IPS-20b (cell line): ENCODE measurements around the gene RSL24D1.

Experiments used
- H3K27ac ChIP-seq: one replicate; pipeline ENCODE4 v1.5.1; 2013; ENCODE audit warnings: low read length
- H3K27me3 ChIP-seq: 2 replicates; pipeline ENCODE4 v1.6.1; 2013; ENCODE audit warnings: mild to moderate bottlenecking, low read length, inconsistent platforms; ENCODE audit not compliant: insufficient read depth
- H3K36me3 ChIP-seq: 2 replicates; pipeline ENCODE4 v1.6.1; 2013; ENCODE audit warnings: low read depth, mild to moderate bottlenecking, inconsistent platforms, low read length, moderate library complexity; ENCODE audit not compliant: insufficient read depth
- H3K4me1 ChIP-seq: 2 replicates; pipeline ENCODE4 v1.6.1; 2013; ENCODE audit warnings: mild to moderate bottlenecking, control low read depth, inconsistent platforms, low read length, moderate library complexity; ENCODE audit not compliant: insufficient read depth
- H3K4me3 ChIP-seq: 2 replicates; pipeline ENCODE4 v1.5.1; 2013; ENCODE audit warnings: mild to moderate bottlenecking, low read length, inconsistent platforms
- H3K9ac ChIP-seq: 2 replicates; pipeline ENCODE4 v1.6.1; 2013; ENCODE audit warnings: low read depth, mild to moderate bottlenecking, inconsistent platforms, low read length, moderate library complexity
- H3K9me3 ChIP-seq: 2 replicates; pipeline ENCODE4 v1.6.1; 2013; ENCODE audit warnings: mild to moderate bottlenecking, low read depth, low read length, inconsistent platforms; ENCODE audit not compliant: insufficient read depth

The RSL24D1 gene

DNA sequence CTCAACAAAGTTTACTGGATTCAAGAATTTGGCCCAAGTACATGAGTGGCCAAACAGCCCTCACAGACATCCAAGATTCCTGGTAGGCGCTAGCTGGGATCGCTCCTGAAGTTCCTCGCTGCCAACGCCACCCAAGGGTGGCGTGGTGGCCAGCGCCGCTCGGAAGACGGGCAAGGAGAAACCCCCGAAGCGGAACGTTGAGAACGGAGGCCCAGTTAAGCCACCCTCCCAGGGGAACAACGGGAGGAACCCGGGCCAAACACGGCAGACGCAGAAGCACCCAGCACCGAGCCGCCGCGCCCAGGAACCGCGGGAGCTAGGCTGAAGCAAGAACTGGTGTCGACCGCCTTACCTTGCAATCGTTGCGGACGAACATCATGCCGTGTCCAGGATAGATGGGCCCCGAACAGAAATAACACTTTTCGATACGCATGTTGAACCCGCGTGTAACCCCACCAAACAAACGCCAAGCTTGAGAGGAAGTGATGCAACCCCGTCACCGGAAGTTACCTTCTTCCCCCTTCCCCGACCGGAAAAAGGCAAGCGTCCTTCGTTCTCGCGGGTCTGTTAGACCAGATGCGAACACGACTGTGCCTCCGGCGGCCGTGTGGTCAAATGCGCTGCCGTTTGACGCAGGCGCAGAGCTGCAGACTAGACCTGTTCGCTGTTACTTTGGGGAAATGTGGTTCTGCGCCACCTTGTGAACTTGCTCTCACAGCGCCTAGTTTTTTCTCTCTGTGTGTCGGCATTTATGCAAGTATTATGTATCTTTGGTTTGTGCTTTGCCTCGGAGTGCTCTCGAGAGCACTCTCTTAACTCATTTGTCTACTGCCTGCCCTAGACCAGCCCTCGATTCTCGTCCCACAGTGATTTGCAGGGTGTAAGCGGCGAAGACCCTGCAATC is at the start of gene RSL24D1:
Gene RSL24D1 (minus strand): TSS at position 484 of the 904 bp plus-strand sequence. CDS start 51 bp downstream, at position 433.
- Histone ChIP-seq H3K27me3 (no peaks in the 10 kb centered on the region), H3K9me3 (no peaks in the 10 kb centered on the region), H3K36me3 (peaks cover 17% of the 10 kb centered on the region), H3K4me1 (peaks cover 4% of the 10 kb centered on the region; the same call in 1 of the 2 replicates), H3K9ac (peak within 1 kb of the TSS; percentile 97), H3K27ac (peak within 1 kb of the TSS; percentile 84), H3K4me3 (peak within 1 kb of the TSS; percentile 89)

GRCh38 chr15:55245059-55245458 is 48.3 kb upstream of the RSL24D1 start:
- Histone ChIP-seq H3K9ac (no peak overlapping the region), H3K27me3 (no peaks in the 10 kb centered on the region), H3K4me3 (no peak overlapping the region), H3K27ac (no peak overlapping the region), H3K36me3 (no peaks in the 10 kb centered on the region), H3K9me3 (no peaks in the 10 kb centered on the region), H3K4me1 (no peaks in the 10 kb centered on the region)

DNA sequence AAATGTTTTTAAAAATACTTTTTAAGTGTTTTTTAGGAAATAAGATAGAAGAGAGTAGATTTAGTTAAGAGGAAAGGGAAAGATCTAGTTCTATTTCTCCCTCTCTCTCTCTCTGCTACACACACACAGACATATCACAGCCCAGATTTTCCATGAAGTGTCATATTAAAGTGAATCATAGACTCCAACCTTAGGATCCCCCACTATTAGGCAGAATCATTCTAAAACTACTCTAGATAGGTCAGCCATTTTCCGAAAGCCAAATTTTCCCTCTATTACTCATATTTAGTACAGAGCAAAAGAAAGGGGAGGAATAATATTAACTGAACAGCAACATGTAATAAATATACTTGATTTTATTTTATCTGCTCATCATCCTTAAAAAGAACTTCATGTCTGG is 45.1 kb upstream of the RSL24D1 start:
- Histone ChIP-seq H3K27me3 (no peaks in the 10 kb centered on the region), H3K9me3 (no peaks in the 10 kb centered on the region), H3K4me3 (no peak overlapping the region), H3K27ac (no peak overlapping the region), H3K36me3 (no peaks in the 10 kb centered on the region), H3K4me1 (no peaks in the 10 kb centered on the region), H3K9ac (no peak overlapping the region)

DNA sequence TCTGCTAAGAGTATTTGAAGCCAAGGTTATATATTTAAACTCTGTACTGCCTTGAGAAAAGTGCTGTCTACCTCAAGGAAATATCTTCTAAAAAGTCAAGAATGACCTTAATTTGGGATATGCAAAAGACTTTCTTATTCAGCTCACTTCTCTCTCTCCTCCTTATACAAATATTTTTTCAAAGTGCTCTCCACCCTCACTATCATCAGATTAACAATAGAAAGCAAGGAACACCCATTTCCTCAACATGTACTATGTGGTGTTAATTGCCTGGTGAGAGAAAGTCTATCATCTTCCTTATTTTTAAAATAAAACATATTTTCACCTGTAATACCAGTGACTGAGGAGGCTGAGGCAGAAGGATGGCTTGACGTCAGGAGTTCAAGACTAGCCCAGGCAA is 44.4 kb upstream of the RSL24D1 start:
- Histone ChIP-seq H3K4me3 (no peak overlapping the region), H3K27me3 (no peaks in the 10 kb centered on the region), H3K27ac (no peak overlapping the region), H3K36me3 (no peaks in the 10 kb centered on the region), H3K9ac (no peak overlapping the region), H3K4me1 (no peaks in the 10 kb centered on the region), H3K9me3 (no peaks in the 10 kb centered on the region)

- H3K4me3 ChIP-seq: no peak overlapping the region
- H3K27ac ChIP-seq: no peak overlapping the region
- H3K9me3 ChIP-seq: no peaks in the 10 kb centered on the region
- no peaks in the 10 kb centered on the region for H3K4me1 ChIP-seq
- no peak overlapping the region for H3K9ac ChIP-seq
- H3K36me3 ChIP-seq: no peaks in the 10 kb centered on the region
- no peaks in the 10 kb centered on the region for H3K27me3 ChIP-seq
Measured at GRCh38 chr15:55240125-55240760, 43.5 kb upstream of the RSL24D1 start.

GRCh38 chr15:55239440-55240124 is 42.8 kb upstream of the RSL24D1 start:
- Histone ChIP-seq H3K4me3 (no peak overlapping the region), H3K27me3 (no peaks in the 10 kb centered on the region), H3K9ac (no peak overlapping the region), H3K4me1 (no peaks in the 10 kb centered on the region), H3K36me3 (no peaks in the 10 kb centered on the region), H3K9me3 (no peaks in the 10 kb centered on the region), H3K27ac (no peak overlapping the region)

- no peaks in the 10 kb centered on the region for H3K36me3 ChIP-seq
Measured at GRCh38 chr15:55238877-55239276, 42.1 kb upstream of the RSL24D1 start.

DNA sequence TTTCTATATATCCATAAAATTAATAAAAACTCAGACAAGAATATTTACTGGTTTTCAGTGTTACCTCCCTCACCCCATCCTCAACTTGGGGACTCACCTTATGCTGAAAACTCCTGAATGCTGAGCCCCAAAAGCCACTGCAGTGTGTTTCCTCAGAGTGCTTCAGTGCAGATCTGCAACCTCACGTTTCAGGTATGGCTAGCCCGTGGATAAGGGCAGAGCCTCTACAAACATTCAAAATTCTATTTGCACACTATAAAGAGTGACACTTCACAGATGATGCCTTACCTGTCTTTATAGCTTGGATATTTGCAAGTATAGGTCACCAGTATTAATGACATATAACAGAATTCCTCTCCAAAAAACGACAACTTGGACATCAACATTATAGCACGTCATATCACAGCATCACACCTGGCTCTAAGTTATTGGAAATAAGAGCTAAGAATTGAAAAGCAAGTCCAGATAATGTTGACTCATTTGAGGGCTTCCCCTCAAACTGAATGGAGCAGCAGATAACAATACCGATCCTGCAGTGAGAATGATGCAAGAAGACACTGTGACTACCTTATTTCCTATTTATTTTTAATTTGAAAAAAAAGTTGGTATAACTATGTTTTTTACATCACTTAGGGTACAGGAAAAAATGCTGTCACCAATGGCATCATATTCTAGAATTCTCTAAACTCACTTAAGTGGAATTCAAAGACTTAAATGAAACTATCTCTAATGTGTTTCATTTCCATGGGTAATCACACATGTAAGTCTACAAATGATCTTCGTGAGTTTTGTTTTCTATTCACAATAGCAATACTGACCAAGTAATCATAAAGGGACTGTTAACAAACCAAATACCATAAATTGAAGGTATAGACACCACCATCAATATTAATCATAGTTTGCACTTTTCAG is 40.7 kb upstream of the RSL24D1 start:
- Histone ChIP-seq H3K9me3 (no peaks in the 10 kb centered on the region), H3K9ac (no peak overlapping the region), H3K27me3 (no peaks in the 10 kb centered on the region), H3K27ac (no peak overlapping the region), H3K4me3 (no peak overlapping the region), H3K36me3 (no peaks in the 10 kb centered on the region), H3K4me1 (no peaks in the 10 kb centered on the region)

More at GRCh38 chr15:55238877-55239276, 42.1 kb upstream of the RSL24D1 start:
- H3K9ac ChIP-seq: no peak overlapping the region
- H3K27me3 ChIP-seq: no peaks in the 10 kb centered on the region
- no peaks in the 10 kb centered on the region for H3K9me3 ChIP-seq
- H3K4me3 ChIP-seq: no peak overlapping the region
- no peaks in the 10 kb centered on the region for H3K4me1 ChIP-seq
- no peak overlapping the region for H3K27ac ChIP-seq

DNA sequence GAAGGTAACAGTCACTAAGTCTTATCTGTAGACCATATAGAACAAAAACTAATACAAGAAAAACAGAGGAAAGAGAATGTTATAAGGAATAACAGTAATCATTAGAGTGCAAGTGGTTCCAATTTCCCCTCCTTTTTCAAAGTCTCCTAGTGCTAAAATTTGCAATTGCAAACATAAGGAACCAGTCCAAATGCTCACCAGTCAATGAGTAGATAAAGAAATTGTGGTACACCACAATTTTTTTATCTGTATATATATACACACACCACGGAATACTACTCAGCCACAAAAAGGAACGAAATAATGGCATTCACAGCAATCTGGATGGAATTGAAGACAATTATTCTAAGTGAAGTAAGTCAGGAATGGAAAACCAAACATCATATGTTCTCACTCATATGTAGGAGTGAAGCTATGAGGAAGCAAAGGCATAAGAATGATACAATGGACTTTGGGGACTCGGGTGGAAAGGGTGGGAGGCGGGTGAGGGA is 38.9 kb upstream of the RSL24D1 start:
- Histone ChIP-seq H3K36me3 (no peaks in the 10 kb centered on the region), H3K9ac (no peak overlapping the region), H3K27ac (no peak overlapping the region), H3K4me3 (no peak overlapping the region), H3K9me3 (no peaks in the 10 kb centered on the region), H3K27me3 (no peaks in the 10 kb centered on the region), H3K4me1 (no peaks in the 10 kb centered on the region)

DNA sequence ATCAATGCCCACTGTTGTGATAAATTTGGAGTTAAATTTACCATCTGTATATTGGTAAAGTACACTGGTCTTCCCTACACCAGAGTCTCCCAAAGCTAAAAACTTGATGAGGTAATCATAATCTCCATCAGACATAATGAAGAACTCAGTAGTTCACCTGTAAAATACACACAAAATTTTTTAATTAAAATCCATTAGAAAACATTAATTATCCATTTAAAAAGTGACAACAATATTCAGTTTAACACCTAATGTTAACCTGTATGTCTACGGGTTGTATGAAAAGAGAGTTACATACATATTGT is 38.0 kb upstream of the RSL24D1 start:
- Histone ChIP-seq H3K9ac (no peak overlapping the region), H3K27me3 (no peaks in the 10 kb centered on the region), H3K4me1 (no peaks in the 10 kb centered on the region), H3K4me3 (no peak overlapping the region), H3K9me3 (no peaks in the 10 kb centered on the region), H3K36me3 (no peaks in the 10 kb centered on the region), H3K27ac (no peak overlapping the region)
